GM18861 (cell line): ENCODE measurements around the gene POU3F3.

Experiments used
- ATAC-seq: cut with Tn5 transposase; IDR thresholded peaks from one replicate; pipeline ENCODE4 v1.9.1; 2021; ENCODE audit not compliant: unreplicated experiment

Gene POU3F3

GRCh38 chr2:104846786-104847585, 6.9 kb upstream of the POU3F3 start:
- no peak for ATAC-seq

- ATAC-seq, result no peak
Measured at GRCh38 chr2:104847586-104848160, 6.2 kb upstream of the POU3F3 start.

GRCh38 chr2:104848526-104848925, 5.4 kb upstream of the POU3F3 start:
- ATAC-seq, result no peak

- no peak for ATAC-seq
Measured at GRCh38 chr2:104849101-104849500, 4.8 kb upstream of the POU3F3 start.

- ATAC-seq, result peak; percentile 50
Measured at GRCh38 chr2:104849618-104850141, 4.2 kb upstream of the POU3F3 start.

- no peak for ATAC-seq
Measured at GRCh38 chr2:104850361-104851290, 3.3 kb upstream of the POU3F3 start.

- ATAC-seq, result no peak
Measured at GRCh38 chr2:104851291-104852089, 2.4 kb upstream of the POU3F3 start.

GRCh38 chr2:104852090-104852666, 1.7 kb upstream of the POU3F3 start:
- no peak for ATAC-seq

- no peak for ATAC-seq
Measured at GRCh38 chr2:104854498-104855220, 744 bp downstream of the POU3F3 start.

- no peak for ATAC-seq
Measured at GRCh38 chr2:104855221-104856085, 1.5 kb downstream of the POU3F3 start.

GRCh38 chr2:104856086-104856972, 2.4 kb downstream of the POU3F3 start:
- ATAC-seq, result no peak

- no peak for ATAC-seq
Measured at GRCh38 chr2:104856973-104857261, 3.0 kb downstream of the POU3F3 start.

GRCh38 chr2:104857262-104858005, 3.5 kb downstream of the POU3F3 start:
- no peak for ATAC-seq

- ATAC-seq, result no peak
Measured at GRCh38 chr2:104858006-104858978, 4.4 kb downstream of the POU3F3 start.

GRCh38 chr2:104859291-104859765, 5.4 kb downstream of the POU3F3 start:
- ATAC-seq, result no peak
